Esophagus muscularis mucosa (tissue), 4 donors: ENCODE results near the gene KCNJ16. TPM values are rescaled to one million over a fixed set of nuclear protein-coding genes. Genes with fewer than 3 reads are reported as not detected.

Source experiments
- DNase-seq: peaks from one replicate; pipeline ENCODE4 v3.0.0-alpha.2; 2017; ENCODE audit errors: extremely low spot score
- H3K27ac ChIP-seq, 4 donors: fragments of 200-600 bp; sonication (generic); replicated peaks in 1 of 4; 1 replicate in 3 of 4; 2 replicates in 1 of 4; pipeline ENCODE4 v1.5.1; 2016 to 2019; ENCODE audit warnings: mild to moderate bottlenecking in 1 of 4
- H3K27me3 ChIP-seq, 4 donors: fragments of 200-600 bp; sonication (generic); one replicate each; pipeline versions ENCODE4 v1.5.1 to v1.6.0; 2016 to 2019
- H3K36me3 ChIP-seq, 4 donors: fragments of 200-600 bp; sonication (generic); one replicate each; pipeline ENCODE4 v1.5.1; 2016 to 2019
- H3K4me1 ChIP-seq, 4 donors: fragments of 200-600 bp; sonication (generic); one replicate each; pipeline ENCODE4 v1.5.1; 2016 to 2019
- H3K4me3 ChIP-seq, 4 donors: fragments of 200-600 bp; sonication (generic); 1 replicate in 2 of 4; 2 replicates in 2 of 4; pipeline ENCODE4 v1.5.1; 2016 to 2019; ENCODE audit warnings: mild to moderate bottlenecking in 4 of 4, moderate library complexity in 1 of 4
- H3K9me3 ChIP-seq, 4 donors: fragments of 200-600 bp; sonication (generic); 1 replicate in 3 of 4; 2 replicates in 1 of 4; pipeline ENCODE4 v1.5.1; 2016 to 2019
- CTCF ChIP-seq, 3 experiments: fragments of 200-600 bp in 2 of 3; fragments of 450-650 bp in 1 of 3; sonication (generic) in 2 of 3; IDR thresholded peaks; one replicate each; pipeline ENCODE4 v1.5.1; 2017 to 2019; ENCODE audit warnings: antibody characterized with exemption in 3 of 3, mild to moderate bottlenecking in 2 of 3, moderate library complexity in 1 of 3
- EP300 ChIP-seq: sonication (generic); formaldehyde crosslinking; IDR thresholded peaks from one replicate; pipeline ENCODE4 v1.6.1; 2017; ENCODE audit warnings: antibody characterized with exemption
- POLR2A ChIP-seq: fragments of 450-650 bp; IDR thresholded peaks from one replicate; pipeline ENCODE4 v1.6.1; 2017; ENCODE audit warnings: antibody characterized with exemption, moderate library complexity, mild to moderate bottlenecking, low read depth
- POLR2AphosphoS5 ChIP-seq, 2 donors: sonication (generic); formaldehyde crosslinking; IDR thresholded peaks; one replicate each; pipeline ENCODE4 v1.6.1; 2017; ENCODE audit warnings: antibody characterized with exemption in 2 of 2
- WGBS: methylation state at CpG from one replicate; pipeline ENCODE4 v1.1.5; 2018; 5-methylcytosine and 5-hydroxymethylcytosine counted together
- intact Hi-C: fragments of 100-400 bp; cut with DNase I; formaldehyde crosslinking; loops from one replicate; pipeline ENCODE4 v1.15.1; 2023
- total RNA-seq, 4 donors: library from RNA; depleted of rRNA; stranded (reverse); fragments of >200 nt; gene quantifications; one replicate each; pipeline versions ENCODE4 v1.1.0 to v1.2.1, GENCODE V29; 2016

KCNJ16 gene
- total RNA-seq, 4 donors from 2014 or later, result 0.78 to 0.86 (median 0.83) TPM; not detected in 1

GRCh38 chr17:70136131-70136530 is 61.1 kb downstream of the KCNJ16 start:
- Histone ChIP-seq H3K4me3 (no peak overlapping the region), H3K9me3 (no peaks in the 10 kb centered on the region), H3K27me3 (no peaks in the 10 kb centered on the region), H3K4me1 (peaks cover 18 to 33% (median 30%) of the 10 kb centered on the region in 4 donors), H3K36me3 (no peaks in the 10 kb centered on the region), H3K27ac (peak overlapping the region; percentile 73 to 89 (median 84))
- WGBS, result 74% methylated on average over 5 of the region's 5 CpGs
- no peak for DNase-seq
- intact Hi-C loops, result loop anchor here (5.0 kb wide), 1 partner anchor 609 kb away; no protein-coding TSS in a partner anchor
- TF ChIP-seq POLR2A (no peak), CTCF (IDR thresholded peaks at IDR 0.05) (no peak), EP300 (no peak), POLR2AphosphoS5 (IDR thresholded peaks at IDR 0.05) (no peak)

GRCh38 chr17:70137451-70138230 is 62.6 kb downstream of the KCNJ16 start:
- intact Hi-C loops, result loop anchor here (5.0 kb wide), 1 partner anchor 610 kb away; no protein-coding TSS in a partner anchor
- no peak for DNase-seq
- WGBS, result 17% methylated on average over 9 of the region's 9 CpGs
- Histone ChIP-seq H3K27ac (peak overlapping the region; percentile 73 to 89 (median 84)), H3K36me3 (no peaks in the 10 kb centered on the region), H3K27me3 (no peaks in the 10 kb centered on the region), H3K9me3 (no peaks in the 10 kb centered on the region), H3K4me1 (peaks cover 18 to 33% (median 30%) of the 10 kb centered on the region in 4 donors), H3K4me3 (peak overlapping the region; percentile 40 to 48 (median 46))
- TF ChIP-seq EP300 (no peak), CTCF (IDR thresholded peaks at IDR 0.05) (peak in 1 of 3 experiments; percentile 14), POLR2AphosphoS5 (IDR thresholded peaks at IDR 0.05) (peak; percentile 78 to 81), POLR2A (no peak)

GRCh38 chr17:70138291-70138865 is 63.4 kb downstream of the KCNJ16 start:
- Histone ChIP-seq H3K4me3 (peak overlapping the region in 1 of 4 donors; percentile 43), H3K4me1 (peaks cover 18 to 33% (median 30%) of the 10 kb centered on the region in 4 donors), H3K27ac (peak overlapping the region; percentile 73 to 89 (median 84)), H3K36me3 (no peaks in the 10 kb centered on the region), H3K27me3 (no peaks in the 10 kb centered on the region), H3K9me3 (no peaks in the 10 kb centered on the region)
- no peak for TF ChIP-seq POLR2AphosphoS5 (IDR thresholded peaks at IDR 0.05)
- TF ChIP-seq POLR2A, result no peak
- TF ChIP-seq CTCF (IDR thresholded peaks at IDR 0.05), result no peak
- no peak for TF ChIP-seq EP300
- no peak for DNase-seq
- 56% methylated on average over 3 of the region's 3 CpGs for WGBS
- intact Hi-C loops, result loop anchor here (5.0 kb wide), 1 partner anchor 611 kb away; no protein-coding TSS in a partner anchor

- DNase-seq, result no peak
- Histone ChIP-seq H3K27me3 (no peaks in the 10 kb centered on the region), H3K36me3 (no peaks in the 10 kb centered on the region), H3K4me3 (no peak overlapping the region), H3K4me1 (peaks cover 18 to 43% (median 35%) of the 10 kb centered on the region in 4 donors), H3K9me3 (no peaks in the 10 kb centered on the region), H3K27ac (peak overlapping the region in 2 of 4 donors; percentile 73 to 89)
- 53% methylated on average over 3 of the region's 3 CpGs for WGBS
- TF ChIP-seq CTCF (IDR thresholded peaks at IDR 0.05) (no peak), POLR2A (no peak), EP300 (no peak), POLR2AphosphoS5 (IDR thresholded peaks at IDR 0.05) (no peak)
- intact Hi-C loops, result loop anchor here (5.0 kb wide), 1 partner anchor 612 kb away; no protein-coding TSS in a partner anchor
These were observed 64.5 kb downstream of the KCNJ16 start for GRCh38 chr17:70139449-70139993.
